D721Med (cell line): Measurements from ENCODE around the gene POLR2M.

ENCODE experiments used
- DNase-seq: peaks from one replicate; pipeline ENCODE4 v3.0.0; 2011; ENCODE audit warnings: low spot score; ENCODE audit not compliant: insufficient read length
- FAIRE-seq: peaks from 2 replicates; lab custom pipeline; 2011; peaks lifted over from hg19 to GRCh38; lab: Jason Lieb, UNC
- TF ChIP-seq, protein P1 (sequence below): IDR thresholded peaks from 2 replicates; pipeline ENCODE4 v1.5.1; 2012; ENCODE audit warnings: mild to moderate bottlenecking, control low read depth; ENCODE audit not compliant: insufficient read depth; ENCODE audit errors: missing control alignments

POLR2M gene

DNA sequence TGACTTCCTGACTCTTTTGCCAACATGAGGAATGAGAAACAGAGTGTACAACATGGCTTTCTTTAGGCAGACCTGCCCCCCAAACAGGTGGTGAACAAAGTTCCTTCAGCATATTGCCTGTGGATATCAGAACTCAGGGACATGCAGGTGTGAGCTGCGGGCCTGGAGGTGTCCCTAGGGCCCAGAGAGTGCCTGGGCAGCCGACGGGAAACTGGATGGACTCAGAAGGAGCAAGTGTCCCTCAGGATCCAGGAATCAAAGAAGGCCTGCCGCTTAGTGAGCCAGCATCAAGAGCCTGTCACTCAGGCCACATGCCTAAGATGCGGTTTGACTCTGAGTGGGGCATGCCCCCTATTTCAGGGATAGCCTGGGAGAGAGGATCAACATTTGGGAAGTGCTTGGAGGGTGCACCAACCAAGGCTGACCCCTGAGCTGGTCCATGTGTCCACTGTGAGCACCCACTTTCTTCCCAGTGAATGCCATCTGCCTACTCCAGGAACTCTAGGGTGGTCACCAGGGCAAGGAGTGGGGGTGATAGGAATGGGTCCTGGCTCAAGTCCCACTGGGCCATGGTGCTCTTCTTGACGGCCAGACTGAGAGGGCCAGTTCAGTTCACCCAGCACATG lies 16.1 kb upstream of the POLR2M start:
- DNase-seq (no peak), FAIRE-seq (no peak)
- TF ChIP-seq, protein P1, sequence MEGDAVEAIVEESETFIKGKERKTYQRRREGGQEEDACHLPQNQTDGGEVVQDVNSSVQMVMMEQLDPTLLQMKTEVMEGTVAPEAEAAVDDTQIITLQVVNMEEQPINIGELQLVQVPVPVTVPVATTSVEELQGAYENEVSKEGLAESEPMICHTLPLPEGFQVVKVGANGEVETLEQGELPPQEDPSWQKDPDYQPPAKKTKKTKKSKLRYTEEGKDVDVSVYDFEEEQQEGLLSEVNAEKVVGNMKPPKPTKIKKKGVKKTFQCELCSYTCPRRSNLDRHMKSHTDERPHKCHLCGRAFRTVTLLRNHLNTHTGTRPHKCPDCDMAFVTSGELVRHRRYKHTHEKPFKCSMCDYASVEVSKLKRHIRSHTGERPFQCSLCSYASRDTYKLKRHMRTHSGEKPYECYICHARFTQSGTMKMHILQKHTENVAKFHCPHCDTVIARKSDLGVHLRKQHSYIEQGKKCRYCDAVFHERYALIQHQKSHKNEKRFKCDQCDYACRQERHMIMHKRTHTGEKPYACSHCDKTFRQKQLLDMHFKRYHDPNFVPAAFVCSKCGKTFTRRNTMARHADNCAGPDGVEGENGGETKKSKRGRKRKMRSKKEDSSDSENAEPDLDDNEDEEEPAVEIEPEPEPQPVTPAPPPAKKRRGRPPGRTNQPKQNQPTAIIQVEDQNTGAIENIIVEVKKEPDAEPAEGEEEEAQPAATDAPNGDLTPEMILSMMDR: no peak

DNA sequence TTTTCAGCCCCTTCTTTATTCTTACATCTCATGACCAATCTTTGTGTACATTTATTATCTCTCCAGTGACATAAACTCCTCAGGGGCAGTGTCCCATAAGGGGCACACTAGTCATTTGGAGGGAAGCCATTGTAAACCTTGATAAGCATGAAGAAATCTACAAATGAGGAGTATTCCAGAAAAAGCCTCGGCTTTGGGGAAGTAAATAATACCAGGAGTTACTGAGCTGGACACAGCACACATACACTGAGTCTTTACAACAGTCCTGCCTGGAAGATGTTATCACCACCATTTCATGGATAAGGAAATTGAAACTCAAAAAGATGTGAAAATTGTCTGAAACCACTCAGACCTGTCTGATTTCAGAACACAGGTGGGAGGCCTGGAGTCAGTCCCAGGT lies 15.4 kb upstream of the POLR2M start:
- DNase-seq (no peak), FAIRE-seq (no peak)
- TF ChIP-seq, protein P1: no peak

DNA sequence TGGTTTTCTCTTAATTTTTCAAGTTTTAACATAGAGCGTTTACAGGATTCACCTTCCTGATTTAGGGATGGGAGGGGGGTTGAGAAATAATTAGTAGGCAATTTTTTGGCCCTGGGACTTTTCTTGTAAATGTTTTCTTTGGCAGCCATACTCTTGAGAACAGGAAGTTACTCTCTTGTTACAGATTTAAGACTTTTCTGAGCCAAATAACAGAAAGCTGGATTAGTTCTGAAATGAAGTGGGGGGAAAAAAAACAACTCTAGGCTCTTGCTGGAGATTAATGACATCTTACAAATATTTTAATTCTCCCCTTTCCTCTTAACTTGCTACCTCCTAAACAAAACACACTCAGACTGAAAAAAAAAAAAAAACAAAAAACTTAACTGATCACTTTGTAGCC lies 13.8 kb upstream of the POLR2M start:
- DNase-seq: no peak
- no peak for FAIRE-seq
- TF ChIP-seq, protein P1: no peak

DNA sequence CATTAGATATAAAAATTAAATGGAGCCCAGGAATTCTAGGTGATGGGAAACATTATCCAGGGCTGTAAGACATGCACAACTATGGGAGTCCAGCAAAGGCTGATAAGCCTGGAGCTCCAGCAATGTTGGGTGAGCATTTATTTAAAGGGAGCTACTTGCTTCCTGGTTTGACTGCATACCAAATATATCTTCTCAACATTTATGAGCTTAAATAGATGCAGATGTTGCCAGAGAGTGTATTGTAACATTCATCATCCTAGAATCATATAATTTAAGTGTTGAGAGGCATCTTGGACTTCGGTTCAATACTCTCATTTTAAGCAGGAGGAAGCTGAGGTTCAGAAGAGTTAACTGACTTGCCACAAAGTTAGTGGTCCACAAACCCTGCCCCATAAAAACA lies 12.2 kb upstream of the POLR2M start:
- no peak for DNase-seq
- TF ChIP-seq, protein P1: no peak
- FAIRE-seq: no peak

DNA sequence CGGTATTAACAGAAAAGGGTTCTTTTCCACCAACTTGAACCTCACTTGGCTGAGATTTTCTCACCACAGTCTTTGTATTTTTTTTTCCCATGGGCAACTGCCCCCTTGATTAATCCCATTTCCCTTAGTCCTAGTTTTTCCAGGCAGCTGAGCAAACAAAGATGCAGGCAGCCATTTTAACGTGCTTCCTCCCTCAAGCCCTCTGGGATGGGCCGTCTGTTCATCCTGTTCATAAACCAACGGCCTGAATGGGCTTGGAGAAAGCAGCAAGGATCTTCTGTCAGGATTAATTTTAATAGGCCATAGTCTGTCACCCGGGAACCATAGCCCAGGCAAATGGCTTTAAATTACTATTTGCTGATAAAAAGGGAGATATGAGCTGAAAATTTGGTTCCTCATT lies 10.4 kb upstream of the POLR2M start:
- TF ChIP-seq, protein P1: no peak
- DNase-seq (no peak), FAIRE-seq (no peak)

DNA sequence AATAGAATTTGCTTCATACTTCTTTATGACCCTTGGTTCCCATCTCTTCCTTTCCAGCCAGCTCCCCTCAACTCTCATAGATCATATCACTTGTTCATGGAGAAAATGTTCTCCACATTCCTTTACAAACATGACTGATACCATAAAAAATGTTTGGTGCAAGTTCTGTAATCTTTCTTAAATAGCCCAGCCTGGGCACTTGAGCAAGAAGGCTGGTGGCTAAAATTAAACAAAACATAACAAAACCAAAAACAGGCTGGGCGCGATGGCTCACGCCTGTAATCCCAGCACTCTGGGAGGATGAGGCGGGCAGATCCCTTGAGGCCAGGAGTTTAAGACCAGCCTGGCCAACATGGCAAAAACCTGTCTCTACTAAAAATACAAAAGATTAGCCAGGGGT lies 8.9 kb upstream of the POLR2M start:
- FAIRE-seq (no peak), DNase-seq (no peak)
- TF ChIP-seq, protein P1: no peak

DNA sequence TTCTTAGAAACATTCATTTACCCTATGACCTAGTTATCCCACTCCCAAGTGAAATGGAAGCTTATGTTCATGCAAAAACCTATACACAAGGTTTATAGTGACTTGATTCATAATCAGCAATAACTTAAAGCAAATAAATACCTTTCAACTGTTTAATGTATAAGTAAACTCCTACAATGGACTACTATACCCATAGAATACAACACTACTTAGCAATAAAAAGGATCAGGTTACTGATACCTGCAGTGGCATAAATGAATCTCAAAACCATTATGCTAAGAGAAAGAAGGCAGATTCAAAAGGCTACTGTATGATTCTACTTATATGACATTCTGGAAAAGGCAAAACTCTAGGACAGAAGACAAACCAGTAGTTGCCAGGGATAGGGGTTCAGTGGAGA lies 8.3 kb upstream of the POLR2M start:
- TF ChIP-seq, protein P1: no peak
- FAIRE-seq: no peak
- DNase-seq: no peak
